ENCODE data around the gene TAGLN2.
A peak's percentile ranks its signal among the peaks of the same experiment; 100 is the strongest.

The TAGLN2 gene

GRCh38 chr1:159960721-159961381 is 35.5 kb upstream of the TAGLN2 start:
- Histone ChIP-seq H3K27ac (ENCODE audit: low read length) (peak overlapping the region; percentile 79), H3K27me3 (ENCODE audit: low read depth, low read length) (no peaks in the 10 kb centered on the region), H3K4me3 (ENCODE audit: low read depth in 1 of 2, low read length in 2 of 2) (peak overlapping the region in 1 of 2 donors; percentile 37), H3K36me3 (ENCODE audit: control insufficient read depth in 1 of 2, insufficient read depth in 2 of 2, low read length in 2 of 2) (no peaks in the 10 kb centered on the region), H3K9me3 (ENCODE audit: control insufficient read depth in 1 of 2, low read length in 2 of 2) (no peaks in the 10 kb centered on the region), H3K4me1 (ENCODE audit: control insufficient read depth in 1 of 2, insufficient read depth in 2 of 2, low read length in 2 of 2) (no peaks in the 10 kb centered on the region)

GRCh38 chr1:159959451-159959850 is 34.1 kb upstream of the TAGLN2 start:
- no peak overlapping the region for H3K27ac ChIP-seq (ENCODE audit: low read length)
- H3K36me3 ChIP-seq (ENCODE audit: control insufficient read depth in 1 of 2, insufficient read depth in 2 of 2, low read length in 2 of 2), result no peaks in the 10 kb centered on the region
- H3K9me3 ChIP-seq (ENCODE audit: control insufficient read depth in 1 of 2, low read length in 2 of 2), result no peaks in the 10 kb centered on the region
- H3K27me3 ChIP-seq (ENCODE audit: low read depth, low read length), result no peaks in the 10 kb centered on the region
- no peak overlapping the region for H3K4me3 ChIP-seq (ENCODE audit: low read depth in 1 of 2, low read length in 2 of 2)
- no peaks in the 10 kb centered on the region for H3K4me1 ChIP-seq (ENCODE audit: control insufficient read depth in 1 of 2, insufficient read depth in 2 of 2, low read length in 2 of 2)

DNA sequence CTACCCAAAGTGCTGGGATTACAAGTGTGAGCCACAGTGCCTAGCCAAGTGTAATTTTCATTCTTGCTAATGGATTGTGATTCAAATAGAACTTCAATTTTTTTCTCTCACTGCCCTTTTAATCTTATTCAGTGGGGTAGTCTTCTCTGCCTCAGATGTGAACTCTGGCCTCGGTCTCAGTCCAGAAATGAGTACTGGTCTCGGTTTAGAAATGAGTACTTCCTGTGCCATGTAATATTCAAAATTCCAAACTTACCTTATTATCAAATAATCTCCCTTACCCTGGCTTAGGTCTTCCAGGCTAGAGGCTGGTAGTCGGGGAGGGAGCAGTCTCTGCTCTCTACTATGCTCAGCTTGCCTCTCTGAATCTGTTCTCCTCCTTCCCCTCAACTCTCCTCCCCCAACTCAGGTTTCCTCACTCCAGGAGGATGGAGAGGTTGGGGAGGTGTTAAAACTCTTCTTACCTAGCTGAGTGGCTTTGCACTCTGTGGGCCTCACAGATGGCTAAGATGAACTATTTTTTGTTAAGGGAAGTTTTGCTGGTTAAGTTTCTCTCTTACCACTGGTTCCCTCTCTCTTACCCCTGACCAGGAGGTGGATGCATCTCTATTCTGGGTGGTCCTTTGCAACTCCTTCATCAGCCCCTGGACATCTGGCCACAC is 33.5 kb upstream of the TAGLN2 start:
- Histone ChIP-seq H3K36me3 (ENCODE audit: control insufficient read depth in 1 of 2, insufficient read depth in 2 of 2, low read length in 2 of 2) (no peaks in the 10 kb centered on the region), H3K9me3 (ENCODE audit: control insufficient read depth in 1 of 2, low read length in 2 of 2) (no peaks in the 10 kb centered on the region), H3K27ac (ENCODE audit: low read length) (no peak overlapping the region), H3K4me3 (ENCODE audit: low read depth in 1 of 2, low read length in 2 of 2) (no peak overlapping the region), H3K27me3 (ENCODE audit: low read depth, low read length) (no peaks in the 10 kb centered on the region), H3K4me1 (ENCODE audit: control insufficient read depth in 1 of 2, insufficient read depth in 2 of 2, low read length in 2 of 2) (no peaks in the 10 kb centered on the region)

GRCh38 chr1:159957824-159958268 is 32.5 kb upstream of the TAGLN2 start:
- no peaks in the 10 kb centered on the region for H3K9me3 ChIP-seq (ENCODE audit: control insufficient read depth in 1 of 2, low read length in 2 of 2)
- H3K27ac ChIP-seq (ENCODE audit: low read length), result no peak overlapping the region
- no peaks in the 10 kb centered on the region for H3K4me1 ChIP-seq (ENCODE audit: control insufficient read depth in 1 of 2, insufficient read depth in 2 of 2, low read length in 2 of 2)
- no peak overlapping the region for H3K4me3 ChIP-seq (ENCODE audit: low read depth in 1 of 2, low read length in 2 of 2)
- H3K27me3 ChIP-seq (ENCODE audit: low read depth, low read length), result no peaks in the 10 kb centered on the region
- no peaks in the 10 kb centered on the region for H3K36me3 ChIP-seq (ENCODE audit: control insufficient read depth in 1 of 2, insufficient read depth in 2 of 2, low read length in 2 of 2)

GRCh38 chr1:159955456-159955855 is 30.1 kb upstream of the TAGLN2 start:
- Histone ChIP-seq H3K4me1 (ENCODE audit: control insufficient read depth in 1 of 2, insufficient read depth in 2 of 2, low read length in 2 of 2) (no peaks in the 10 kb centered on the region), H3K9me3 (ENCODE audit: control insufficient read depth in 1 of 2, low read length in 2 of 2) (no peaks in the 10 kb centered on the region), H3K36me3 (ENCODE audit: control insufficient read depth in 1 of 2, insufficient read depth in 2 of 2, low read length in 2 of 2) (no peaks in the 10 kb centered on the region), H3K4me3 (ENCODE audit: low read depth in 1 of 2, low read length in 2 of 2) (no peak overlapping the region), H3K27me3 (ENCODE audit: low read depth, low read length) (no peaks in the 10 kb centered on the region), H3K27ac (ENCODE audit: low read length) (no peak overlapping the region)

DNA sequence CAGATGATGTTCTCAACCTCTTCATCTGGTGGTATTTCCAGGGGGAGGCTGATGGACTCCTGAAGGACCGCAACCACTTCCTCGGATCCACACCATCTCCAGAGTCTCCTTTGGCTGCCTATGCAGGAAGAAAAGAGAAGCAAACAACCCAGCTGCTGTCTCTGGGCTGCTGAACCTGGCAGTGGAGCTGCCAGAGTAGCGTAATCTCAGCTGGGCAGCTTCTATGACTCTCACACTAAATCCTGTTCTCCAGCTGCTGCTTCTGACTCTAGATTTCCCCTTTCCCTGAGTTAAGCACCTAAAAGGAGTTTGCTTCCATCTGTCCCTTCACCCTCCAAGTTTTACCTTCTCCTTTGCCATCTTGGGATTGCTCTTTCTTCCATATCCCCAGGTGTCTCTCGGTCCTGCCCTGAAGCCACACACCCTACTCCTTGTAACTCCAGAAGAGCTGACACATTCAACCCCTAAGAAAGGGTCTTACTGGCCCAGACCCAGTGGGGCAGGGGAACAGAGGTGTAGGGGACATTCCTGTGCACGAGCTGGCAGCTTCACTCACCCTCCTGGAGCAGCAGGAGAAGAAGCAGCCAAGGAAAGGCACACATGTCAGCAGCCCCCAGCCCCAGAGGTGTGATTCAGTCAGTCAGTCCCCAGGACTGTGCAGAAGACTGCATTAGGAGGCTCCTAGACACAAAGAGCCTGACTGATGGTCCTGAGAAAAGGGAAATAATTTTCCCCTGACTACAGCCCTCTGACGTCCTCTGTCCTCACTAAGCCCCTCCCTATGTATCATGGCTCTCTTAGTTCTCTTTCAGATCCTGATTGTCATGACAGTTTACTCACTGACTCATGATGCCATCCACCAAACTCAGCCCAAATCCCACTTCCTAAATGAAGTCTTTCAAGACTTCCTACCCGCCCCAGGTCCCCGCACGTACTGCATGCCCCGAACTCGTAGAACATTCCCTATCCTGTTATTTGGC is 28.5 kb upstream of the TAGLN2 start, which contains the start of gene SLAMF9:
SLAMF9 (minus strand) TSS at position 702 of the 980 bp plus-strand sequence; CDS start at position 602, 100 bp downstream.
- no peaks in the 10 kb centered on the region for H3K9me3 ChIP-seq (ENCODE audit: control insufficient read depth in 1 of 2, low read length in 2 of 2)
- H3K27me3 ChIP-seq (ENCODE audit: low read depth, low read length), result no peaks in the 10 kb centered on the region
- no peak within 1 kb of the TSS for H3K27ac ChIP-seq (ENCODE audit: low read length)
- H3K4me3 ChIP-seq (ENCODE audit: low read depth in 1 of 2, low read length in 2 of 2), result no peak within 1 kb of the TSS
- no peaks in the 10 kb centered on the region for H3K4me1 ChIP-seq (ENCODE audit: control insufficient read depth in 1 of 2, insufficient read depth in 2 of 2, low read length in 2 of 2)
- no peaks in the 10 kb centered on the region for H3K36me3 ChIP-seq (ENCODE audit: control insufficient read depth in 1 of 2, insufficient read depth in 2 of 2, low read length in 2 of 2)

GRCh38 chr1:159952932-159953331 is 27.6 kb upstream of the TAGLN2 start:
- Histone ChIP-seq H3K36me3 (ENCODE audit: control insufficient read depth in 1 of 2, insufficient read depth in 2 of 2, low read length in 2 of 2) (no peaks in the 10 kb centered on the region), H3K27me3 (ENCODE audit: low read depth, low read length) (no peaks in the 10 kb centered on the region), H3K9me3 (ENCODE audit: control insufficient read depth in 1 of 2, low read length in 2 of 2) (no peaks in the 10 kb centered on the region), H3K4me3 (ENCODE audit: low read depth in 1 of 2, low read length in 2 of 2) (no peak overlapping the region), H3K27ac (ENCODE audit: low read length) (no peak overlapping the region), H3K4me1 (ENCODE audit: control insufficient read depth in 1 of 2, insufficient read depth in 2 of 2, low read length in 2 of 2) (no peaks in the 10 kb centered on the region)

GRCh38 chr1:159951551-159951950 is 26.2 kb upstream of the TAGLN2 start:
- no peaks in the 10 kb centered on the region for H3K27me3 ChIP-seq (ENCODE audit: low read depth, low read length)
- H3K9me3 ChIP-seq (ENCODE audit: control insufficient read depth in 1 of 2, low read length in 2 of 2), result no peaks in the 10 kb centered on the region
- no peaks in the 10 kb centered on the region for H3K36me3 ChIP-seq (ENCODE audit: control insufficient read depth in 1 of 2, insufficient read depth in 2 of 2, low read length in 2 of 2)
- no peak overlapping the region for H3K4me3 ChIP-seq (ENCODE audit: low read depth in 1 of 2, low read length in 2 of 2)
- H3K4me1 ChIP-seq (ENCODE audit: control insufficient read depth in 1 of 2, insufficient read depth in 2 of 2, low read length in 2 of 2), result no peaks in the 10 kb centered on the region
- H3K27ac ChIP-seq (ENCODE audit: low read length), result no peak overlapping the region

DNA sequence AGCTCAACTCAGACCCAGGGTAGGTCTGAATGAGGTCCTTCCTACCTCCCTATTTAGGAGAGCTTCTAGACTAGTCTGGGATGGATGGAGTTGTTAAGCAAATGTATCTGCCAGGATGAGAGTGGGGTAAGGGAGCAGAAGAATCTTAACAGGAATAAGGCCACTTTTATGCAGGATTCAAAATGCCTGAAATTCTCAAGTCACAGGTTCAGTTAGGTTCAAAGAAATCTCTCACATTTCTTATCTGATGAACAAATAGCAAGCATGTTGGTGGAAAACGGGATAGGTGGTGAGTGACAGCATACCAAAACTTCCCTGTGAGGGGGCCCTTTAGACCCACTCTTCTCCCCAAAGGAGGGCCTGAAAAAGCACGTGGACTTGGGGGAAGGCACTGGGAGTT is 25.7 kb upstream of the TAGLN2 start:
- no peaks in the 10 kb centered on the region for H3K9me3 ChIP-seq (ENCODE audit: control insufficient read depth in 1 of 2, low read length in 2 of 2)
- H3K27me3 ChIP-seq (ENCODE audit: low read depth, low read length), result no peaks in the 10 kb centered on the region
- H3K36me3 ChIP-seq (ENCODE audit: control insufficient read depth in 1 of 2, insufficient read depth in 2 of 2, low read length in 2 of 2), result no peaks in the 10 kb centered on the region
- H3K27ac ChIP-seq (ENCODE audit: low read length), result no peak overlapping the region
- H3K4me3 ChIP-seq (ENCODE audit: low read depth in 1 of 2, low read length in 2 of 2), result no peak overlapping the region
- H3K4me1 ChIP-seq (ENCODE audit: control insufficient read depth in 1 of 2, insufficient read depth in 2 of 2, low read length in 2 of 2), result peaks cover 0 to 2% of the 10 kb centered on the region in 2 donors

DNA sequence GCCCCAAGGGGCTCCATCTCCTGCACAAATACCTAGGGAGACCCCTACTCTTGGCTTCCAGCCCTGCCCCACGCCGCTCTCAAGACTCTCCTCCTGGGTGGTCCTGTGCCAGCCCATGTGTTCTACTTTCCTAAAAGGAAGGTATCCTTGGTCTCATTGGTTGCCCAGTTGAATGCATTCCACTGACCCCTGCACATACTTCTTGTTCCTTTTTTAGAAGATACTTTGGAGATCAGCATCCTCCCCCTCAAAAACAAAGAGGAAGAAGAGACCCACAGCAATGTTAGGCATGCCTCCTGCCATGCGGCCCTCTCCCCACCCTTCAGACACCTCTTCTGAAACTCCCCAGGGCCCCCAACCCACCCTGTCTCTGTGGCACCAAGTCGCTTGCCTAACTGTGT is 24.7 kb upstream of the TAGLN2 start:
- Histone ChIP-seq H3K27me3 (ENCODE audit: low read depth, low read length) (no peaks in the 10 kb centered on the region), H3K4me1 (ENCODE audit: control insufficient read depth in 1 of 2, insufficient read depth in 2 of 2, low read length in 2 of 2) (peaks cover 0 to 12% of the 10 kb centered on the region in 2 donors), H3K4me3 (ENCODE audit: low read depth in 1 of 2, low read length in 2 of 2) (no peak overlapping the region), H3K9me3 (ENCODE audit: control insufficient read depth in 1 of 2, low read length in 2 of 2) (no peaks in the 10 kb centered on the region), H3K36me3 (ENCODE audit: control insufficient read depth in 1 of 2, insufficient read depth in 2 of 2, low read length in 2 of 2) (no peaks in the 10 kb centered on the region), H3K27ac (ENCODE audit: low read length) (no peak overlapping the region)

DNA sequence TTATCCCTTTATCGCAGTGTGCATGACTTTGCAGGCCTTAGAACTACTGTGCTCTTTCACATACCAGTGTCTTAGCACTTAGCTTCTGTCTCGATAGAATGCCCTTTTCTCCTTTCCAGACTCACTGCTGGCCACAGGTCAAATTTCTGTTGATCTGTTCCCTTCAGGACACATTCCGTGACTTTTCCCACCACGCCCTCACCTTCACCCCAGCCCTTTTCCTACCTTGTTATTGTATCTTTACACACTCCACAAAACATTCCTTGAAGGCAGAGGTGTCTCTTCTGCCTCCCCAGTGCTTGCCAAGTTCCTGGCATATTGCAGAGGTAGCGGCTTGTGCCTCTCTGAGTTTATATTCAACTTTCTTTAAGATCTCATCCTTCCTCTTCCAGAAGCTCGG is 23.8 kb upstream of the TAGLN2 start:
- Histone ChIP-seq H3K36me3 (ENCODE audit: control insufficient read depth in 1 of 2, insufficient read depth in 2 of 2, low read length in 2 of 2) (no peaks in the 10 kb centered on the region), H3K27ac (ENCODE audit: low read length) (no peak overlapping the region)

More for the DNA sequence above, 23.8 kb upstream of the TAGLN2 start:
- peaks cover 2% of the 10 kb centered on the region for H3K27me3 ChIP-seq (ENCODE audit: low read depth, low read length)
- no peak overlapping the region for H3K4me3 ChIP-seq (ENCODE audit: low read depth in 1 of 2, low read length in 2 of 2)
- peaks cover 0 to 14% of the 10 kb centered on the region in 2 donors for H3K4me1 ChIP-seq (ENCODE audit: control insufficient read depth in 1 of 2, insufficient read depth in 2 of 2, low read length in 2 of 2)
- H3K9me3 ChIP-seq (ENCODE audit: control insufficient read depth in 1 of 2, low read length in 2 of 2), result no peaks in the 10 kb centered on the region

All from muscle layer of duodenum (tissue), 2 donors.